Loucy (cell line): ENCODE results near the gene HPS3.

Experiments
- H2AFZ ChIP-seq: fragments of 200-600 bp; sonication (generic); 2 replicates; pipeline ENCODE4 v1.6.0; 2016; ENCODE audit warnings: antibody characterized with exemption, mild to moderate bottlenecking, low read length, moderate library complexity
- H3F3A ChIP-seq: fragments of 200-600 bp; 2 replicates; pipeline ENCODE4 v1.6.0; 2016; ENCODE audit warnings: antibody characterized with exemption, low read depth, mild to moderate bottlenecking
- H3K27me3 ChIP-seq: fragments of 200-600 bp; sonication (generic); 2 replicates; pipeline ENCODE4 v1.6.1; 2014; ENCODE audit warnings: low read length, mild to moderate bottlenecking; ENCODE audit not compliant: insufficient read depth, poor library complexity, severe bottlenecking
- H3K36me3 ChIP-seq: fragments of 200-600 bp; sonication (generic); 2 replicates; pipeline ENCODE4 v1.6.1; 2016; ENCODE audit warnings: low read length; ENCODE audit not compliant: insufficient read depth
- H3K4me1 ChIP-seq: fragments of 200-600 bp; sonication (generic); 2 replicates; pipeline ENCODE4 v1.5.1; 2014; ENCODE audit warnings: low read length, mild to moderate bottlenecking; ENCODE audit not compliant: insufficient read depth, poor library complexity, severe bottlenecking
- H3K4me2 ChIP-seq: fragments of 200-600 bp; sonication (generic); 2 replicates; pipeline ENCODE4 v1.6.0; 2014; ENCODE audit warnings: antibody characterized with exemption, low read length, low read depth, mild to moderate bottlenecking; ENCODE audit not compliant: poor library complexity, severe bottlenecking
- H3K4me3 ChIP-seq: fragments of 200-600 bp; sonication (generic); 2 replicates; pipeline ENCODE4 v1.5.1; 2014; ENCODE audit warnings: low read length, mild to moderate bottlenecking, mixed read lengths; ENCODE audit not compliant: poor library complexity, severe bottlenecking
- H3K79me2 ChIP-seq: fragments of 200-600 bp; sonication (generic); 2 replicates; pipeline ENCODE4 v1.6.1; 2014; ENCODE audit warnings: low read length; ENCODE audit not compliant: insufficient read depth
- H3K9ac ChIP-seq: fragments of 200-600 bp; sonication (generic); 2 replicates; pipeline ENCODE4 v1.6.0; 2014; ENCODE audit warnings: mild to moderate bottlenecking, low read depth, low read length, moderate library complexity; ENCODE audit not compliant: poor library complexity, severe bottlenecking
- H3K9me2 ChIP-seq: fragments of 200-600 bp; sonication (generic); replicated peaks from 2 replicates; pipeline ENCODE4 v1.6.1; 2016; ENCODE audit warnings: low read depth, low read length, mixed read lengths
- H3K9me3 ChIP-seq: fragments of 200-600 bp; sonication (generic); 2 replicates; pipeline ENCODE4 v1.6.1; 2014; ENCODE audit warnings: mild to moderate bottlenecking, antibody characterized with exemption, low read length, low read depth; ENCODE audit not compliant: insufficient read depth
- H4K20me1 ChIP-seq: fragments of 200-600 bp; sonication (generic); 2 replicates; pipeline ENCODE4 v1.6.0; 2014; ENCODE audit warnings: antibody characterized with exemption, low read length, mild to moderate bottlenecking; ENCODE audit not compliant: insufficient read depth, poor library complexity, severe bottlenecking
- EZH2phosphoT487 ChIP-seq: fragments of 200-600 bp; IDR thresholded peaks from 2 replicates; pipeline ENCODE4 v1.6.1; 2018; ENCODE audit warnings: antibody characterized with exemption, mild to moderate bottlenecking, moderate library complexity, borderline replicate concordance
- TF ChIP-seq, protein P1 (sequence below): fragments of 200-600 bp; sonication (generic); conservative IDR thresholded peaks from 2 replicates; pipeline ENCODE4 v1.5.1; 2014; ENCODE audit warnings: mild to moderate bottlenecking, antibody characterized with exemption, low read length

The HPS3 gene

GRCh38 chr3:149180057-149180573 lies 50.7 kb downstream of the HPS3 start:
- no peaks in the 10 kb centered on the region for H3K27me3 ChIP-seq
- no peaks in the 10 kb centered on the region for H3K9me3 ChIP-seq
- no peak for TF ChIP-seq EZH2phosphoT487
- TF ChIP-seq, protein P1, sequence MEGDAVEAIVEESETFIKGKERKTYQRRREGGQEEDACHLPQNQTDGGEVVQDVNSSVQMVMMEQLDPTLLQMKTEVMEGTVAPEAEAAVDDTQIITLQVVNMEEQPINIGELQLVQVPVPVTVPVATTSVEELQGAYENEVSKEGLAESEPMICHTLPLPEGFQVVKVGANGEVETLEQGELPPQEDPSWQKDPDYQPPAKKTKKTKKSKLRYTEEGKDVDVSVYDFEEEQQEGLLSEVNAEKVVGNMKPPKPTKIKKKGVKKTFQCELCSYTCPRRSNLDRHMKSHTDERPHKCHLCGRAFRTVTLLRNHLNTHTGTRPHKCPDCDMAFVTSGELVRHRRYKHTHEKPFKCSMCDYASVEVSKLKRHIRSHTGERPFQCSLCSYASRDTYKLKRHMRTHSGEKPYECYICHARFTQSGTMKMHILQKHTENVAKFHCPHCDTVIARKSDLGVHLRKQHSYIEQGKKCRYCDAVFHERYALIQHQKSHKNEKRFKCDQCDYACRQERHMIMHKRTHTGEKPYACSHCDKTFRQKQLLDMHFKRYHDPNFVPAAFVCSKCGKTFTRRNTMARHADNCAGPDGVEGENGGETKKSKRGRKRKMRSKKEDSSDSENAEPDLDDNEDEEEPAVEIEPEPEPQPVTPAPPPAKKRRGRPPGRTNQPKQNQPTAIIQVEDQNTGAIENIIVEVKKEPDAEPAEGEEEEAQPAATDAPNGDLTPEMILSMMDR, result no peak
- peaks cover 8% of the 10 kb centered on the region; the same call in 1 of the 2 replicates for H3K36me3 ChIP-seq
- H3K9me2 ChIP-seq, result no peaks in the 10 kb centered on the region
- peaks cover 9% of the 10 kb centered on the region for H3K4me1 ChIP-seq
- no peaks in the 10 kb centered on the region for H3K79me2 ChIP-seq
- H3F3A ChIP-seq, result no peaks in the 10 kb centered on the region
- H4K20me1 ChIP-seq, result no peaks in the 10 kb centered on the region
- no peak overlapping the region for H3K4me3 ChIP-seq
- no peak overlapping the region for H3K4me2 ChIP-seq
- H2AFZ ChIP-seq, result no peak overlapping the region
- H3K9ac ChIP-seq, result no peak overlapping the region

DNA sequence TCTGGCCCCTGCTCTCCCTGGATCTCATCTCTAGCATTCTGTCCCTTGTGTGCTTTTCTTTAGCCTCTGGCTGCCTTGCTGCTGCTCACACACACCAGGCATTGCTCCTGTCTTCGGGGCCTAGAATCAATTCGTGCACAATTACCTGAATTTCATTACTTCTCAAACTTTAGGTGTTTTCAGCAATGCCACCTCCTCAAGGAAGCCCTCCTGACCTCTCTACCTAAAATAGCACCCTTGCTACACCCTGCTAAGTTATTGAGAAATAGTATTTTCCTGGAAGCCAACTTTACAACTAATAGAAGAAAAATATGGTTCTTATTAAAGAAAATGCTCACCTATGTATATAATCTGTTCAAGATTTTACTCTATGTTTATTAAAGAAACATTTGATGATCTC lies 51.7 kb downstream of the HPS3 start:
- Histone ChIP-seq H3K9ac (no peak overlapping the region), H3K4me2 (no peak overlapping the region), H3K36me3 (peaks cover 8% of the 10 kb centered on the region; the same call in 1 of the 2 replicates), H3F3A (no peaks in the 10 kb centered on the region), H2AFZ (no peak overlapping the region), H4K20me1 (no peaks in the 10 kb centered on the region), H3K4me3 (no peak overlapping the region), H3K27me3 (no peaks in the 10 kb centered on the region), H3K9me2 (no peaks in the 10 kb centered on the region), H3K4me1 (no peaks in the 10 kb centered on the region), H3K9me3 (no peaks in the 10 kb centered on the region), H3K79me2 (no peaks in the 10 kb centered on the region)
- no peak for TF ChIP-seq EZH2phosphoT487
- TF ChIP-seq, protein P1, result no peak

DNA sequence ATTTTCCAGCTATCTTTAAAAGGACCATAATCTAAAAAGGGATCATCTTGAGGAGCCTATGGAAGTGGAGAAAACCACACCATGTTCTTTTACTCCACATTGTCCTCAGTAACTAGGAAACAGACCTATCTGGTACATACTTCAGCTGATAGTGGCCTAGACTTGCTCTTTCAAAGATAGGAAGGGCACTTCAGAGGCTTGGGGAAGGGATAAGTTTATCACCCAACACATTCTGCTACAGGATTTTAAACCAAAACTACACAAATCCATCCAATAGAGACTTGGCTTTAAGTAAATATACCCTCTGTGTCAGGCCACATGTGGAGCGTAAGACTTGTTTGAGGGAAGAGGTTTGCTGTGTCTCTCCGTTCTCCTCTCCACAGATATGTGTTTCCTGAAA lies 56.8 kb downstream of the HPS3 start:
- no peak overlapping the region for H3K4me3 ChIP-seq
- H3K4me1 ChIP-seq, result no peaks in the 10 kb centered on the region
- no peaks in the 10 kb centered on the region for H3K27me3 ChIP-seq
- no peaks in the 10 kb centered on the region for H3K36me3 ChIP-seq
- H4K20me1 ChIP-seq, result no peaks in the 10 kb centered on the region
- no peaks in the 10 kb centered on the region for H3K9me2 ChIP-seq
- H2AFZ ChIP-seq, result no peak overlapping the region
- H3F3A ChIP-seq, result no peaks in the 10 kb centered on the region
- no peak for TF ChIP-seq EZH2phosphoT487
- TF ChIP-seq, protein P1, result no peak
- H3K4me2 ChIP-seq, result no peak overlapping the region
- no peak overlapping the region for H3K9ac ChIP-seq
- no peaks in the 10 kb centered on the region for H3K9me3 ChIP-seq
- no peaks in the 10 kb centered on the region for H3K79me2 ChIP-seq
